GM12892 (cell line): ENCODE results near the gene SHROOM3.

Experiments used
- POLR2A ChIP-seq: IDR thresholded peaks from 2 replicates; pipeline ENCODE4 v1.6.1; 2011; ENCODE audit warnings: low read depth, low read length, control low read depth
- POLR2AphosphoS5 ChIP-seq: IDR thresholded peaks from 2 replicates; pipeline ENCODE4 v1.6.1; 2011; ENCODE audit warnings: low read depth, low read length, control low read depth

- TF ChIP-seq POLR2AphosphoS5 (no peak), POLR2A (no peak)
These were observed 255.9 kb downstream of the SHROOM3 start for GRCh38 chr4:76690906-76691275.
